ENCODE data around the gene MROH8. TPM values are rescaled to one million over a fixed set of nuclear protein-coding genes. Genes with fewer than 3 reads are reported as not detected.
A peak's percentile ranks its signal among the peaks of the same experiment; 100 is the strongest.

The MROH8 gene
- total RNA-seq, 1 experiment from 2014 or later: 0.50 TPM

- DNase-seq (ENCODE audit: low spot score) (no peak), ATAC-seq (no peak)
- no peak overlapping the region for H3K4me3 Mint-ChIP-seq
- H3K9me3 Mint-ChIP-seq: no peaks in the 10 kb centered on the region
- H3K4me1 Mint-ChIP-seq: peaks cover 6% of the 10 kb centered on the region
- no peaks in the 10 kb centered on the region for H3K27me3 Mint-ChIP-seq (ENCODE audit: low read depth)
- no peak for TF ChIP-seq ZBTB43 (CRISPR knock-in tag; IDR thresholded peaks at IDR 0.05)
- TF ChIP-seq MAX (CRISPR knock-in tag; IDR thresholded peaks at IDR 0.05): no peak
- peak; percentile 30; the same call in 1 of the 2 replicates for TF ChIP-seq ZNF121 (CRISPR knock-in tag; IDR thresholded peaks at IDR 0.05)
- no peak for TF ChIP-seq ZNF425 (CRISPR knock-in tag; conservative IDR thresholded peaks at IDR 0.05)
- POLR2A ChIA-PET: no interaction called here
- H3K27ac Mint-ChIP-seq: no peak overlapping the region
- H3K36me3 Mint-ChIP-seq: peaks cover 57% of the 10 kb centered on the region
- CTCF ChIA-PET: no interaction called here
Observed at GRCh38 chr20:37185686-37186085, 6.3 kb upstream of the MROH8 start.

- ChIA-PET CTCF (interaction anchor here (0.9 to 3.0 kb wide), 5 partner anchors 11 to 217 kb away, joined by 4 to 43 read pairs (median 7); no protein-coding TSS in a partner anchor), POLR2A (interaction anchor here (1.1 to 2.4 kb wide), 6 partner anchors 10 to 217 kb away, joined by 3 to 19 read pairs (median 6); partner anchors contain the start of gene RBL1)
- H3K4me1 Mint-ChIP-seq: peaks cover 14% of the 10 kb centered on the region
- peaks cover 23% of the 10 kb centered on the region for H3K36me3 Mint-ChIP-seq
- no peak for DNase-seq (ENCODE audit: low spot score)
- H3K27me3 Mint-ChIP-seq (ENCODE audit: low read depth): no peaks in the 10 kb centered on the region; the same call in 1 of the 2 replicates
- no peaks in the 10 kb centered on the region for H3K9me3 Mint-ChIP-seq
- H3K4me3 Mint-ChIP-seq: peak overlapping the region; percentile 81
- no peak for ATAC-seq
- H3K27ac Mint-ChIP-seq: peak overlapping the region; percentile 73
- no peak for TF ChIP-seq PRRX2 (CRISPR knock-in tag; IDR thresholded peaks at IDR 0.05)
- no peak for TF ChIP-seq JUN (CRISPR knock-in tag; IDR thresholded peaks at IDR 0.05)
- TF ChIP-seq STAT6 (CRISPR knock-in tag; conservative IDR thresholded peaks at IDR 0.05; ENCODE audit: low read depth): no peak
- no peak for TF ChIP-seq ZMAT4 (CRISPR knock-in tag; IDR thresholded peaks at IDR 0.05)
- TF ChIP-seq CREB1 (CRISPR knock-in tag; IDR thresholded peaks at IDR 0.05): no peak
- no peak for TF ChIP-seq CBFB (CRISPR knock-in tag; IDR thresholded peaks at IDR 0.05; ENCODE audit: low read depth)
- TF ChIP-seq ZNF219 (CRISPR knock-in tag; IDR thresholded peaks at IDR 0.05; ENCODE audit: borderline replicate concordance): no peak
- TF ChIP-seq ZNF416 (CRISPR knock-in tag; IDR thresholded peaks at IDR 0.05): no peak
- no peak for TF ChIP-seq SMAD3 (CRISPR knock-in tag; IDR thresholded peaks at IDR 0.05; ENCODE audit: borderline replicate concordance)
- TF ChIP-seq NR2C2 (CRISPR knock-in tag; IDR thresholded peaks at IDR 0.05): no peak
- TF ChIP-seq USF2 (CRISPR knock-in tag; IDR thresholded peaks at IDR 0.05): no peak
- no peak for TF ChIP-seq IRF1 (CRISPR knock-in tag; IDR thresholded peaks at IDR 0.05)
- TF ChIP-seq MYBL2 (CRISPR knock-in tag; IDR thresholded peaks at IDR 0.05): no peak
- TF ChIP-seq ZNF512 (CRISPR knock-in tag; IDR thresholded peaks at IDR 0.05; ENCODE audit: borderline replicate concordance): no peak
Observed at GRCh38 chr20:37179683-37180524, 556 bp upstream of the MROH8 start.
